Liver (tissue), 3 donors: ENCODE results near the gene NMBR.

Experiments used
- ATF3 ChIP-seq: IDR thresholded peaks from 2 replicates; pipeline ENCODE4 v1.6.1; 2016; ENCODE audit warnings: antibody characterized with exemption
- CTCF ChIP-seq: fragments of 150-350 bp; IDR thresholded peaks from 2 replicates; pipeline ENCODE4 v1.5.1; 2017; ENCODE audit warnings: improper control_type of control experiment, low read depth, low read length; ENCODE audit not compliant: missing input control
- EGR1 ChIP-seq, 2 donors: IDR thresholded peaks; 2 replicates each; pipeline ENCODE4 v1.6.1; 2016 to 2018; ENCODE audit warnings: antibody characterized with exemption in 2 of 2, low read depth in 2 of 2
- GABPA ChIP-seq, 2 donors: IDR thresholded peaks in 1 of 2; conservative IDR thresholded peaks in 1 of 2; 2 replicates each; pipeline ENCODE4 v1.6.1; 2016; ENCODE audit warnings: antibody characterized with exemption in 2 of 2, mild to moderate bottlenecking in 1 of 2, moderate library complexity in 1 of 2
- HNF4A ChIP-seq, 2 donors: conservative IDR thresholded peaks; 2 replicates each; pipeline ENCODE4 v1.6.1; 2016; ENCODE audit warnings: antibody characterized with exemption in 2 of 2, mild to moderate bottlenecking in 2 of 2
- HNF4G ChIP-seq: IDR thresholded peaks from 2 replicates; pipeline ENCODE4 v1.6.1; 2016; ENCODE audit warnings: antibody characterized with exemption
- JUND ChIP-seq, 2 donors: IDR thresholded peaks; 2 replicates each; pipeline ENCODE4 v1.6.1; 2016; ENCODE audit warnings: antibody characterized with exemption in 2 of 2
- MAX ChIP-seq: IDR thresholded peaks from 2 replicates; pipeline ENCODE4 v1.6.1; 2016; ENCODE audit warnings: antibody characterized with exemption
- RAD21 ChIP-seq, 2 donors: IDR thresholded peaks; 2 replicates each; pipeline ENCODE4 v1.6.1; 2016; ENCODE audit warnings: antibody characterized with exemption in 2 of 2, mild to moderate bottlenecking in 2 of 2
- REST ChIP-seq: IDR thresholded peaks from 2 replicates; pipeline ENCODE4 v1.6.1; 2016; ENCODE audit warnings: antibody characterized with exemption, mild to moderate bottlenecking
- RXRA ChIP-seq, 2 donors: IDR thresholded peaks; 2 replicates each; pipeline ENCODE4 v1.6.1; 2017 to 2018; ENCODE audit warnings: antibody characterized with exemption in 2 of 2, mild to moderate bottlenecking in 1 of 2
- SP1 ChIP-seq: IDR thresholded peaks from 2 replicates; pipeline ENCODE4 v1.6.1; 2018; ENCODE audit warnings: antibody characterized with exemption, mild to moderate bottlenecking
- TAF1 ChIP-seq: conservative IDR thresholded peaks from 2 replicates; pipeline ENCODE4 v1.6.1; 2016; ENCODE audit warnings: antibody characterized with exemption, mild to moderate bottlenecking
- YY1 ChIP-seq: IDR thresholded peaks from 2 replicates; pipeline ENCODE4 v1.6.1; 2016; ENCODE audit warnings: antibody characterized with exemption, mild to moderate bottlenecking
- donor health status: healthy.
- donor health status: healthy.

GRCh38 chr6:142117366-142117765, 29.6 kb downstream of the NMBR start:
- TF ChIP-seq CTCF = no peak
- no peak for TF ChIP-seq REST
- TF ChIP-seq RAD21 (IDR thresholded peaks at IDR 0.05) = no peak
- no peak for TF ChIP-seq JUND (IDR thresholded peaks at IDR 0.05)
- no peak for TF ChIP-seq MAX
- TF ChIP-seq YY1 = no peak
- TF ChIP-seq TAF1 = no peak
- no peak for TF ChIP-seq GABPA (IDR thresholded peaks at IDR 0.05 in 1 of 2, conservative IDR thresholded peaks at IDR 0.05 in 1 of 2)
- no peak for TF ChIP-seq ATF3
- TF ChIP-seq EGR1 (IDR thresholded peaks at IDR 0.05; ENCODE audit: low read depth in 2 of 2) = no peak
- no peak for TF ChIP-seq SP1
- TF ChIP-seq HNF4A (conservative IDR thresholded peaks at IDR 0.05) = no peak
- no peak for TF ChIP-seq RXRA (IDR thresholded peaks at IDR 0.05)
- TF ChIP-seq HNF4G = no peak
